Gastroesophageal sphincter (tissue), 4 donors: ENCODE results near the gene ANK3. TPM values are rescaled to one million over a fixed set of nuclear protein-coding genes. Genes with fewer than 3 reads are reported as not detected.

Source experiments
- ATAC-seq: fragments of 150-250 bp; one replicate; pipeline ENCODE4 v1.9.1; 2016; ENCODE audit warnings: mild to moderate bottlenecking, moderate library complexity
- H3K27ac ChIP-seq, 4 donors: fragments of 200-600 bp; sonication (generic) in 3 of 4; 1 replicate in 3 of 4; 2 replicates in 1 of 4; pipeline ENCODE4 v1.5.1; 2016 to 2019
- H3K27me3 ChIP-seq: fragments of 200-600 bp; sonication (generic); one replicate; pipeline ENCODE4 v1.5.1; 2019
- H3K36me3 ChIP-seq, 2 donors: fragments of 200-600 bp; sonication (generic); one replicate each; pipeline ENCODE4 v1.5.1; 2019; ENCODE audit warnings: control low read depth in 1 of 2
- H3K4me1 ChIP-seq, 3 donors: fragments of 200-600 bp; sonication (generic); 1 replicate in 2 of 3; 2 replicates in 1 of 3; pipeline ENCODE4 v1.5.1; 2016 to 2019; ENCODE audit warnings: control low read depth in 2 of 3
- H3K4me3 ChIP-seq, 2 donors: fragments of 200-600 bp; sonication (generic); one replicate each; pipeline ENCODE4 v1.5.1; 2019; ENCODE audit warnings: mild to moderate bottlenecking in 1 of 2, moderate library complexity in 1 of 2
- H3K9me3 ChIP-seq, 3 donors: fragments of 200-600 bp; sonication (generic); one replicate each; pipeline ENCODE4 v1.5.1; 2017 to 2019; ENCODE audit warnings: control low read depth in 2 of 3
- EP300 ChIP-seq: sonication (generic); formaldehyde crosslinking; IDR thresholded peaks from one replicate; pipeline ENCODE4 v1.6.1; 2017; ENCODE audit warnings: antibody characterized with exemption, mild to moderate bottlenecking
- POLR2A ChIP-seq, 2 donors: fragments of 450-650 bp; IDR thresholded peaks; one replicate each; pipeline ENCODE4 v1.6.1; 2017; ENCODE audit warnings: antibody characterized with exemption in 2 of 2, mild to moderate bottlenecking in 2 of 2, moderate library complexity in 1 of 2
- POLR2AphosphoS5 ChIP-seq: sonication (generic); formaldehyde crosslinking; IDR thresholded peaks from one replicate; pipeline ENCODE4 v1.6.1; 2017; ENCODE audit warnings: antibody characterized with exemption
- WGBS, 2 donors: methylation state at CpG; one replicate each; pipeline ENCODE4 v1.1.5; 2018; ENCODE audit warnings: low coverage in 1 of 2; 5-methylcytosine and 5-hydroxymethylcytosine counted together
- total RNA-seq, 4 donors: library from RNA; depleted of rRNA; stranded (reverse); fragments of >200 nt; gene quantifications; one replicate each; pipeline ENCODE4 v1.1.0, GENCODE V29; 2016
- TF ChIP-seq, protein P1 (sequence below), 4 experiments: fragments of 200-600 bp in 2 of 4; fragments of 450-650 bp in 2 of 4; sonication (generic) in 1 of 4; IDR thresholded peaks; one replicate each; pipeline ENCODE4 v1.5.1; 2017 to 2019; ENCODE audit warnings: antibody characterized with exemption in 4 of 4, mild to moderate bottlenecking in 2 of 4, moderate library complexity in 2 of 4

Gene ANK3
- total RNA-seq, 4 donors from 2014 or later: 21.1 to 61.5 (median 38.9) TPM

DNA sequence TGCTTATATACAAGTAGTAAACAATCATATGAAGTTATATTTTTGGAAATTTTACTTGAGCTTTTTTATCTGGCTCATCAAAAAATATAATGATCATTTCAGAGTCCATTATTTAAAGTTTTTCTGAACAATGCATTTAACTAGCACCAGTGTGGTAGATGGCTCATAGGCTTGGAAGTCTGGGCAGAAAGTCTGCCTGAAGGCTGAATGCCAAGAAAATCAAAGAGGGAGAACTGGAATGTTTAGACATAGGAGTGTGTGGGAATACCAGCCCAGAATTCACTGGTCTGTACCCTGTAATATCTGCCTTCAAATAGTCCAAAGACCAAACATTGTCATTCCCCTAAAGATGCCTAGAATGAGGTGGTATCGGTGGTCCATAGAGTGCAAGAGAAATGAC is 40.3 kb upstream of the ANK3 start:
- 14 to 30% methylated on average over 1 of the region's 1 CpG for WGBS, 2 donors
- Histone ChIP-seq H3K36me3 (no peaks in the 10 kb centered on the region), H3K9me3 (no peaks in the 10 kb centered on the region), H3K4me1 (peaks cover 7 to 71% (median 10%) of the 10 kb centered on the region in 3 donors), H3K4me3 (no peak overlapping the region), H3K27ac (peak overlapping the region in 1 of 4 donors; percentile 48), H3K27me3 (no peaks in the 10 kb centered on the region)
- TF ChIP-seq POLR2AphosphoS5 (no peak), POLR2A (IDR thresholded peaks at IDR 0.05) (no peak), EP300 (no peak)
- TF ChIP-seq, protein P1, sequence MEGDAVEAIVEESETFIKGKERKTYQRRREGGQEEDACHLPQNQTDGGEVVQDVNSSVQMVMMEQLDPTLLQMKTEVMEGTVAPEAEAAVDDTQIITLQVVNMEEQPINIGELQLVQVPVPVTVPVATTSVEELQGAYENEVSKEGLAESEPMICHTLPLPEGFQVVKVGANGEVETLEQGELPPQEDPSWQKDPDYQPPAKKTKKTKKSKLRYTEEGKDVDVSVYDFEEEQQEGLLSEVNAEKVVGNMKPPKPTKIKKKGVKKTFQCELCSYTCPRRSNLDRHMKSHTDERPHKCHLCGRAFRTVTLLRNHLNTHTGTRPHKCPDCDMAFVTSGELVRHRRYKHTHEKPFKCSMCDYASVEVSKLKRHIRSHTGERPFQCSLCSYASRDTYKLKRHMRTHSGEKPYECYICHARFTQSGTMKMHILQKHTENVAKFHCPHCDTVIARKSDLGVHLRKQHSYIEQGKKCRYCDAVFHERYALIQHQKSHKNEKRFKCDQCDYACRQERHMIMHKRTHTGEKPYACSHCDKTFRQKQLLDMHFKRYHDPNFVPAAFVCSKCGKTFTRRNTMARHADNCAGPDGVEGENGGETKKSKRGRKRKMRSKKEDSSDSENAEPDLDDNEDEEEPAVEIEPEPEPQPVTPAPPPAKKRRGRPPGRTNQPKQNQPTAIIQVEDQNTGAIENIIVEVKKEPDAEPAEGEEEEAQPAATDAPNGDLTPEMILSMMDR (IDR thresholded peaks at IDR 0.05): no peak
- no peak for ATAC-seq

DNA sequence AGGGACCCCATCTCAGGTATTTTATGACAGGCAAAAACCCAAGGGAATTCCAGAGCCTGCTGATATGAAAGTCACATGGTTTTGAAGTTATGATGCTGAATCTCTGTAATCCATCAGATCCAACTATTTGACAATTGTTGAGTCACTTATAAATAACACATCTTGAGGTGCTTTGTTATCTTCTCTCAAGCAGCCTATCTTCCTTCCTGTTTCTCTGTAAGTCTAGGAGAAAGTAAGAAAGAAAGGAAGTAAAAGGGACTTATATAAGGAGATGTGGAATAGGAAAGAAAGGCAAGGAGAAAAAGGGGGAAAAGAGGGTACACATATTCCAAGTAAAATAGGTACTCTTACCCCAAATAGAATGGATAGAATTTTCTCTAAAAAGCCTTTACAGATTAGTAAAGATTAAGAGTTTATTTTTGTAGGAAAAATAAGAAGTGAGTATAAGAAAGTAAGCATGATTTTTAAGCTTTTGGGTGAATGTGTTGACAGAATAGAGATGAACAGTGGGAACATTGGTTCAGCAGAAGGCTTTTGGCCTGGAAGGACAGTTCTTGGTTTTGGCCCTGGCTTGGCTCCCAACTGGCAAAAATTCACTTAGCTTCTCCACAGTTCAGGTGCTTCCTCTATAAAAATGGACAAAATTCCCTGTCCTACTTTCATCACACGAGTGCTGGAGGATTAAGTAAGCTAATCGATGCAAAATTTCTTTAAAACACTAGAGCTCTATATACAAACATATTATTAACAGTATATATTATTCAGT is 39.6 kb upstream of the ANK3 start:
- 27 to 48% methylated on average over 2 of the region's 2 CpGs for WGBS, 2 donors
- no peaks in the 10 kb centered on the region for H3K36me3 ChIP-seq
- TF ChIP-seq POLR2A (IDR thresholded peaks at IDR 0.05) (no peak), EP300 (no peak)
- TF ChIP-seq, protein P1 (IDR thresholded peaks at IDR 0.05): no peak
- no peaks in the 10 kb centered on the region for H3K9me3 ChIP-seq
- peak overlapping the region in 3 of 4 donors; percentile 34 to 48 (median 39) for H3K27ac ChIP-seq
- H3K4me3 ChIP-seq: no peak overlapping the region
- H3K4me1 ChIP-seq: peaks cover 7 to 78% (median 10%) of the 10 kb centered on the region in 3 donors
- H3K27me3 ChIP-seq: no peaks in the 10 kb centered on the region
- no peak for ATAC-seq

DNA sequence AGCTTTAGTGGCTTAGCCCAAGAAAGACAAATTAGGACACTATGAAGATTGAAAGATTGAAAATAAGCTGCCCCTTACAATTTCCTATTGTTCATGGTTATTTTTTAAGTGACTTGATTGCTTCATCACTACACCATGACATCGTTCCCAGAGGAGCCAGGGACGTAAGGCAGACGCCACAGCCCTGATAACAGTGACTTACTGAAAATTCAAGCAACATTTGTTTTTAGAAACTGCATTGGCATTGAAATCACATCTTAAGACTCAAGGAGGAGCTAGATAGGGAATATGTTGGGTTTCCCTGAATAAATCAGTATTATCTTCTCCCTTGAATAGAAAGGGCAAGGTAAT is 38.7 kb upstream of the ANK3 start:
- H3K9me3 ChIP-seq: no peaks in the 10 kb centered on the region
- 40 to 69% methylated on average over 1 to 3 of the region's 3 CpGs for WGBS, 2 donors
- TF ChIP-seq POLR2A (IDR thresholded peaks at IDR 0.05): no peak
- TF ChIP-seq EP300: no peak
- TF ChIP-seq, protein P1 (IDR thresholded peaks at IDR 0.05): no peak
- TF ChIP-seq POLR2AphosphoS5: no peak
- H3K4me3 ChIP-seq: no peak overlapping the region
- H3K4me1 ChIP-seq: peaks cover 7 to 69% (median 10%) of the 10 kb centered on the region in 3 donors
- peak overlapping the region in 2 of 4 donors; percentile 34 to 48 for H3K27ac ChIP-seq
- H3K27me3 ChIP-seq: no peaks in the 10 kb centered on the region
- no peak for ATAC-seq
- no peaks in the 10 kb centered on the region for H3K36me3 ChIP-seq

DNA sequence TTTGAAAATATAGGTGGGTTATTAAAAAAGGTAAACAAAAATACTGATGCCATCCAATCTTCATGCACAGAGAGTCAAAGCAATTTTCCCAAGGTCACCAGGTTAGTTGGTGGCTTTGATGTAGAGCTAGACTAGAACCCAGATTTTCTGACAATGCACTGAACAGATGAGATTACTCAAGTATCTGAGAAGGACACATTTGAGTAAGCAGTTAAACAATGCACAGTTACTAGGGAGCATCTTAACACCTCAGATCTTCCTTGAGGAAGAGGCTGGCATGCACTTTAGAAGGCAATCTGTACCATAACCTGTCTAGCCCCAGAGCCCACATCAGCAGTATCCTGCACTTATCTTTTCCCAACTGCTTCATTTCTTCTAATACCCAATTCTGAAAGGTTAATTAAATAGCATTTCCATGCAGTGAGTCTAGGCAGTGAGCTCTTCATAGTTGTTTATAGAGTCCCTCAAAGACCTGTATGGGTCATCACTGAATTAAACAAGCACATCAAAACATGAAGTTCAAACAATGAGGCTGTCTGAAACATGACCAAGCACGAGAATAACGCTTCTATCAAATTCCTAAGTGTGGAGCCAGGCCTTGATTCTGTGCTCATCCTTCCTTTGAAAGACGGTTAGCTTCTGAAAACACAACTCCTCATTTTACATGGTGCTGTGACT is 38.2 kb upstream of the ANK3 start:
- no peak overlapping the region for H3K4me3 ChIP-seq
- TF ChIP-seq POLR2A (IDR thresholded peaks at IDR 0.05): no peak
- TF ChIP-seq, protein P1 (IDR thresholded peaks at IDR 0.05): no peak
- no peak for TF ChIP-seq POLR2AphosphoS5
- no peaks in the 10 kb centered on the region for H3K9me3 ChIP-seq
- ATAC-seq: no peak
- 78 to 80% methylated on average over 1 to 3 of the region's 3 CpGs for WGBS, 2 donors
- H3K27me3 ChIP-seq: no peaks in the 10 kb centered on the region
- peaks cover 7 to 64% (median 10%) of the 10 kb centered on the region in 3 donors for H3K4me1 ChIP-seq
- H3K27ac ChIP-seq: peak overlapping the region in 3 of 4 donors; percentile 30 to 48 (median 34)
- H3K36me3 ChIP-seq: no peaks in the 10 kb centered on the region
